HG03095 (cell line): ENCODE results near the gene RFTN1.
"Not testable (repeated sequence)": the region's sequence is repeated elsewhere in the genome, so short reads cannot be mapped to it uniquely, and the experiment has no call there.

Experiments
- ATAC-seq: cut with Tn5 transposase; IDR thresholded peaks from one replicate; pipeline ENCODE4 v1.9.1; 2021; ENCODE audit warnings: moderate library complexity; ENCODE audit not compliant: unreplicated experiment

Gene RFTN1

DNA sequence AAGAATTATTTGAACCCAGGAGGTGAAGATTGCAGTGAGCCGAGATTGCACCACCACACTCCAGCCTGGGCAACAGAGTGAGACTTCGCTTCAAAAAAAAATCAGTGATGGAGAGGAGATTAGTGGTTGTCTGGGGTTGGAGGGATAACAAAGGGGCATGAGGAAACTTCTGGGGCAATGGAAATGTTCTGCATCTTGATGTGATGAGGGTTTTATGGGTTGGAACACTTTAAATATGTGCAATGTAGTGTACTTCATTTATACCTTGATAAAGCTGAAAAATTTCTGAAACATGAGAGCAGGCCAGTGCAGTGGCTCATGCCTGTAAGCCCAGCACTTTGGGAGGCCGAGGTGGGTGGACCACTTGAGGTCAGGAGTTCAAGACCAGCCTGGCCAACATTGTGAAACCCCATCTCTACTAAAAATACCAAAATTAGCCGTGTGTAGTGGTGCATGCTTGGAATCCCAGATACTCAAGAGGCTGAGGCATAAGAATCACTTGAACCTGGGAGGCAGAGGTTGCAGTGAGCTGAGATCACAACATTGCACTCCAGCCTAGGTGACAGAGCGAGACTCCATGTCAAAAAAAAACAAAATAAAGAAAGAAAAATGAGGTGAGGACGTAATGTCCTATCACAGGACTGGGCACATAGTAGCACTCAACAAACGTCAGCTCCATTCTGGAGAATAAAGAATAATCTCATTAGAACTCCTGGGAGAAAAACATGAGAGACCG, 24.0 kb downstream of the RFTN1 start:
- ATAC-seq: not testable (repeated sequence)

DNA sequence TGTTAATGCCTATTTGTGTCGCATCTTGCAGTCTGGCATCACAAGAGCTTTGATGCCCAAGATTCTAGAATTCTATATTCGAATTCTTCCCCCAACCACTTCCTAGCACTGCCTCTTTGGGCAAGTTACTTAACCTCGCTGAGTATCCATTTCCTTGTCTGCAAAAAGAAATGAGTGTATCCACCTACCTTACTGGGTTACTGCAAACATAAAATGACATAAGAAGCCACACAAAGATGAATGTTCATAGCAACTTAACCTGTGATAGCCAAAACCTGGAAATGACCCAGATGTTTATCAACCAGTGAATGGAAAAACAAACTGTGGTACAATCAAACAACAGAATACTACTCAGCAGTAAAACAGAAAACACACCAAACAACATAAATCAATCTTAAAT, 24.9 kb downstream of the RFTN1 start:
- ATAC-seq: no peak

DNA sequence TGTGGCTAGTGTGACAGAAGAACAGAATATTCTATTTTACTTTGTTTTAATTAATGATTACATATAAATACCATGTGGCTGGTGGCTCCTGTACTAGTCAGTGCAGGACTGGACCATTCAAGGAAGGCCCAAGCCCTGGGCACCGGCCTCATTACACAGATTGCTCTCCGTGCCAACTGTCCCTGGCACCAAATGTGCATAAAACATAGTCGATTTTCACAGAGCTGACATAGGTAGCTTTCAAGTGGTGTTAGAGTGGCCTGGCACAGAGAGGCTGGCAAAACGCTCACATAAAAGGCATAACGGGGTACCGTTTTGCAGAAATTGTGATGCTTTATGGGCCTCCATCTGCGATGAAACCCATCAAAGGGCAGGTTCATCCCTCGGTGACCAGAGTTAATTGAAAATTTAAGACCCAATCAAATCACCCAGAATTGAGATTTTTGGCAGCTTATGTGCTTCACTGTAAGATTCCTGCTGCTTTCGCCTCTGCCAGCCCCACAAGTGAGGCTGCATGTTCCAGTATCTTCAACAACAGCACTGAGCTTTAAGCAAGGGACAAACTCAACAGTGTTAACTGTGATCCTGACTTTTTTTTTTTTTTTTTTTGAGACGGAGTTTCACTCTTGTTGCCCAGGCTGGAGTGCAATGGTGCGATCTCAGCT, 25.9 kb downstream of the RFTN1 start:
- ATAC-seq: no peak

DNA sequence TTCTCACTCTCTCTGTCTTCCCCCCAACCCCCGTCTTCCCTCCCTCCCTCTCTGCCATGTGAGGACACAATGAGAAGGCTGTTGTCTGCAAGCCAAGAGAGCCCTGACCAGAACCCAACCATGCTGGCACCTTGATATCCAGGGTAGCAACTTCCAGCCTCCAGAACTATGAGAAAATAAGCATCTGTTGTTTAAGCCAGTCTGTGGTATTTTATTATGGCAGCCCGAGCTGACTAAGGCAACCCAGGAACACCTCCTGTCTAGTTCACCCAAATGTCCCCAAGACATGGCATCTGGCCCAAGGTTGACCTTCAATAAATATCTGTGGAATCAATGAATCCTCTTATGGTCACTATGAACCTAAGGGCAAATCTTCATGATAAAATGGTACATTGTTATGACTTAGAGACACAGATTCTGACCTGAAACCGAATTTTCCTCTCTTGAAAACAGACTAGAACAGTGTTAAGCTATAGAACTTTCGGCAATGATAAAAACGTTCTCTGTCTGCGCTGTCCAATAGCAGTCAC, 26.5 kb downstream of the RFTN1 start:
- ATAC-seq: no peak

DNA sequence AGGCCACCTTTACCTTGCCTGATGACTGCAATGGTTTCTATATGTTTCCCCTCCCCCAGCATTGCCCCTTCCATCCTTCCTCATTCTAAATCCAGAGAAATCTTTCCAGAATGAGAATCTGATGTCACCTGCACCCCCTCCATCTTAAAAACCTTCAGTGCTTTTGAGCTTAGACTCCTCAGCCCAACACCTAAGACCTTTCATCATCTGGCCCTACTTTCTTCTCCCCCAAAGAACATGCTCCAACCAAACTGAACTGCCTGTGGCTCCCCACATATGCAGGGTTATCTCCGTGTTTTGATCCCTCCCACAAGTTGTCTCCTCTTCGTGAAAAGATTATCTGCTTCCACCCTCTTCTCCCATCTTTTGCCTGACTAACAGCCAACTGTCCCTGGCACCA, 27.3 kb downstream of the RFTN1 start:
- ATAC-seq: no peak

DNA sequence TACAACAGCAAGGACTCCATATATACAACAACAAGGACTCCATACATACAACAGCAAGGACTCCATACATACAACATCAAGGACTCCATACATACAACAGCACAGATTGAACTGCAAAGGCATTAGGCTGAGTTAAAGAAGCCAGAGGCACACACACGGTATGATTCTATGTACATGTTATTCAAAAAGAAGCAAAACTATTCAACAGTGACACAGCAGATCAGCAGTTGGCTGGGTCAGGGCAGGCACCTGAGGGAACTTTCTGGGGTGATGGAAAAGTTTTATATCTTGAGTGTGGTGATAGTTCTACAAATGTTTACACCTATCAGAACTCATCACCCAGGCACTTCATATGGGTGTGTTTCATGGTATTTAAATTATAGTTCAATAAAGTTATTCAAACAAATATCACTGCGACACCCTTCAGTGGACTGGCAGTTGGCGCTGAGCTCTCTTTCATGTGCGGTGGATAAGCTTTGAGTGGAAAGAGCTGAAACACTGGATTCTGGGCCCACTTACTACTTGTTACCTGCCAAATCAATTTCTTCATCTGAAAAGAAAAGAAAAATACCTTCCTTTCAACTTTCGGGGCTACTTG, 28.0 kb downstream of the RFTN1 start:
- no peak for ATAC-seq

DNA sequence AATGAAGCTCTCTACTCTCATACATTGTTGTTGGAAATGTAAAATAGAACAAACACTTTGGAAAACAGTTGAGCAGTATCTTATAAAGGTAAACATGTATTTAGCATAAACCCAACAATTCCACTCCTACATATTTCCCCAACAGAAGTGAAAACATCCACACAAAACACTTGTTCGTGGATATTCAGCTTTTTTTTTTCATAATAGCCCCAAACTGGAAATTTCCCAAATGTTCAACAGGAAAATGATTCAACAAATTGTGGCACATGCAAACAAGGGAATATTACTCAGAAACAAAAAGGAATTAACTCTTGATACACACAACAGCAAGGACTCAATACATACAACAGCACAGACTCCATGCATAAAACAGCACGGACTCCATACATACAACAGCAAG, 28.5 kb downstream of the RFTN1 start:
- no peak for ATAC-seq

DNA sequence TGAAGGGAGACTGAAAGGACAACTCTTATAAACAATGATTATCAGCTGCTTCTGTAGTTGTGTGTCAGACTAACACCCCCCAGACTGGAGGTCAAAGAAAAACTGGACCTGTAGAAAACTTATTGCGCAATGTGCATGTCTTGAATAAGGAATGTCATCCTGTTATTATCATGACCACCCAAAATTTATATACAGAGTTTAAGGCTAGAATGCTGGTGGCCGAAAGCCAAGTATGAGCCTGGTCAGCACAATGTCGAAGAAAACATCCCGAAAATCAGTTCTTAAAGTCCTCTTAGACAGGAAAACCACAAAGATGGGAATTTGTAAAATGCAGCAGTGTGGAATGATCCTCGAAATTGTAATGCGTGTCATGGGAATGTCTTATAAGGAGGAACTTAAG, 29.3 kb downstream of the RFTN1 start:
- no peak for ATAC-seq

DNA sequence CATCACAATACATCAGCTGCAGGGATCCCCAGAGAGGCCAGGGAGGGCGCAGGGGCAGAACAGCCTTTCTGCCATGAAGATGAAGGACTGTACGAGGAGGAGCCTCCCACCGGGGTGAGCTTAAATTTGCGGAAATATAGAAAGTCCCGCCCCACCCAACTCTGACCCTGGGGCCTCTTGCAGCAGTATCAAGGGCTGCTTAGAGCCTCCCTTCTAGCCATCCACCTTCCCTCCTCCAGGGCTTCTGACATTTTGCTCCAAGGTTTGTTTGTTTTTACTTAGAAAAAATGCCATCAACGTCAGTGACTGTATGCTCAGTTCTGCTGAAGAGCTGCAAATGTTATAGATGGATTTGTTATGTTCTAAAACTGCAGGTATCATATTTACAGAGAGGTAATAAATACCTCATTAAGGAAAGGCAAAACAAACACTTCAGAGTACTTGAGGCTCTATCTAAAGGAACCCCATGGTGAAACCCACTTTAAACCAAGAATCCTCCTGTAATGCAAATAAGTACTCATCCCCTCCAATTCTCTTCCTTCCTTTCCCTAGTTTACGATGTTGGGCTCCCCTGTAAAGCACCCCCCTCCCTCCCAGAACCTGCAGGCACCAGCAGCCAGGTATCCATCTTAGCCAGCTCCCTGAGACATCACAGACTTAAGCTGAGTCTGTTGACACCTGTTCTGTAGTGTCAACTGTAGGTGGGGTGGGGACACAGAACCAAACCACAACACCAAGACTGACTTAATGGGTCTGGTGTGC, 30.5 kb downstream of the RFTN1 start:
- peak; percentile 77 for ATAC-seq

DNA sequence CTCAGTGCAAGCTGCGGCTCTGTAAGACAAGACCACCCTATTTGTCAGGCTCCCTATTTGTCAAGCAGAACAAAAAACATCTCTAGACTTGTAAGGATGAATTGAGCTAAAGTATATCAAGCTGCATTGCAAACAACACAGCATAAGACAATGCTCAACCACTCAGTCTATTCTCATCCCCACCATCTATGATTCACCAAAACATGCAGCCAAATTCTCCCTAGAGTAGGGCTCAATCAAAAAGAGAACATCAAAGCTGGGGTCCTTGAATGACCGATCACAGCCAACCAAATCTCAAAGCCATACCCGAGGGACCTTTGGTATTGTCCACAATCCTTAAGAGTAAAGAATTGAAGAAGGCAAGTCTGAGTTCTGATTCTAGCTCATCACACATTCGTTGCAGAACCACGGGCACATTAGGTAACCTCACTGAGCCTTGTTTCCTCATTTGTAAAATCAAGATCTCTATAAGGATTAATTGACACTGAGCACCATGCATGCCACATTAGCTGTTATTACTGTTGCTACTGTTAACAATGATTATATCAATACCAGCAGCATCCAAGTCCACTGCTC, 31.2 kb downstream of the RFTN1 start:
- ATAC-seq: peak; percentile 16

DNA sequence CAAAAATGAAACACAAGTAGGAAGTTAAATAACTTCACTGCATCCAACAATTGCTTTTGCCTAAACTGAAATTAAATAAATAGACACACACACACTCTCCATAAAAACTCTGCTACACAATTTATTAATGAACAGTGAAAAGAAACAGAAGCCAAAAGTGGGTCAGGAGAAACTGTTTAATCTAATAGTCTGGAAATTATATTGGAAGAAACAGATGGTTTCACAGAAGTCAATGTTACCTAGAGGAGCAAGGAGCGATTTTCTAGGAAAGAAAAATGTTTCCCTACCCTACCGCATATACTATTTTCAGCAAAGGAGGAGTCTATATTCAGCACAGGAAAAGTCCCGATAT, 32.0 kb downstream of the RFTN1 start:
- no peak for ATAC-seq

DNA sequence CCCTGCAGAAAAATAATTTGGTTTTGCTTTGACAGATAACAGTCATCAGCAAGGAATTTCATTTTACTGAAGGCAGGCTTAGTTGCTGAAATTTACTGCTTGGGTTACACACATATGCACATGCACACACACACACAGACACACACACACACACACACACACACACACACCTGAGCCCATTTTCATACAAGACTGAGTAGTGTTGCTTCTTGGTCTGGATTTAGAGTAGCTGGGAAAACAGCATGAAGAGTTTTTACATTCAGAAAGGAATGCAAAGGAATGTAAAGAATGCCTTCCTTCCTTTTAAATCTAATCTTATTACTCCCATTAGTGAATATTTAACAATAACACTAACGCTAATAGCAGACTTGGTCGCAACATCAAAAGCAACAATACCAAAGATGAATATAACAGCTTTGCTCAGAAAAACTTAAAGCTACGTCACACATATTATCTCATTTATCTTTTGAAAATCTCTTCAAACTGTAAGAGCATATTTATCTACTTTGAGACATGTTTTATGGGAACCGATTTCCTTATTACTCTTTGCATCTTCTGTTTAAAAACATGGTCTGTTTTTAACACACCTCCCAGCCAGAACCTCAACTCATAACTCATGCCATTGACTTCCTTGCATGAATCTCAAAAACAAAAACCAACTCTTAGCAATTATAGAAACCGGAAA, 32.5 kb downstream of the RFTN1 start:
- no peak for ATAC-seq

DNA sequence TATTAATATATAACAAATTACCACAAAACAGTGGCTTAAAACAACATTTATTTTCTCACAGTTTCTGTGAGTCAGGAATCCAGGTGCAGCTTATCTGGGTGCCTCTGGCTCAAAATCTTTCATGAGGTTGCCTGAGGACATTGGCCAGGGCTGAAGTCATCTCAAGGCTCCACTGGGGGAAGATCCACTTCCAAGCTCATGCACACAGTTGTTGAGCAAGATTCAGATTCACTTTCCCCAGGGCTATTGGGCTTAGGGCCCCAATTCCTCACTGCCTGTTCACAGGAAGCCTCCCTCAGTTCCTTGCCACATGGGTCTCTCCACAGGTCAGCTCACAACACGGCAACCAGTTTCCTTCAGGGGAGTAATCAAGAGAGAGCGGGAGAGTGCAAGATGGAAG, 35.0 kb downstream of the RFTN1 start:
- ATAC-seq: no peak

DNA sequence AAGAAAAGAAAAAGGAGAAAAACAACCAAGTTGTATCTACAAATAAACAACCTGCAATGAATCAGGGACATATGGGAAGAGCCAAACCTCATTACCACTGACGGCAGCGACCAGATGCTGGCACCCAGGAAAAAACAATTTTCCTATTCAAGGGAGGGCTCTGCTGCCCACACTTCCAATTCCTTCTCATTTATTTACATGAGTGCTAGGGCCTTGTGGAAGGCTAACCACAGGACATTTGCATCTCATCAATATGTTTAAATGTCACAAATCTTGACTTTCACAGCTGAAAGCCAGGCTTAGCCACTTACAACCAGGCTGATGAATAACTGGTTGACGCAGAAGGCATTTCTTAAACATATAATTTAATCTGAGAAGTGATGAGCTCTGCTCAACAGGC, 36.0 kb downstream of the RFTN1 start:
- ATAC-seq: no peak

DNA sequence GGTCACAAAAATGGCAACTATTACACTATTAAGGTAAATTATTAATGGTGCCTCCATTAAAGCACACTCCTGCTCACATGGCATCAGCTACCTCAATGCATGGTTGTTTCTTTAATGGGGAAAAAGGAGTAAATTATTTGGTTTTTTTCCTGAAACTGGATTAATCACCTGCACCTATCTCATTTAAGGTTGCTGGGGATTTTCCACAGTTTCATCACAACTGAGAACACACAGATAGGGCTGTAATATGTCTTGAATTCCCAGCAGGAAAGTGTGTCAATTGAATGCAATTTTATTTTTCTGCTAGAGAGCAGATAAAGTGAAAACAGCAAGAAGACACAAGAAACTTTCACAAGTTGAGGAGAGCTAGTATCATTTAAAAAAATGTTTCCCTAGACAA, 36.4 kb downstream of the RFTN1 start:
- ATAC-seq: no peak

DNA sequence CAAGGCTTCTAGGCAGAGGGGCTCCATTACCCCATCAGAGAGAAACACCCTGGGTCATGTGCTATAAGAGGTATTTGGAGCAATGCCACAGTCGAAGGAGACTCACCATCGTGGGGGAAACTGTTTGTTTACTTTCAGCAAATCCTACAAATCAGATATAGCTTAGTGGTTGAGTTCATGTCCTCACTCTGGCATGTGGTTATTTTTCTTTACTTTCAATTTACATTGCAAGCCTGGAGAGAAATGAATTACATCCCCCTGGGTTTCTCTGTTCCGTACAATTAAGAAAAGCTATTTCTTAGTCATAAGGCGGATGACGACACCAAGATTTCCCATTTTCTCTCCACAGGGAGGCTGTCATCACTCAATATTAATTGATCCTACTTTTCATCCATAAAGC, 36.9 kb downstream of the RFTN1 start:
- no peak for ATAC-seq

DNA sequence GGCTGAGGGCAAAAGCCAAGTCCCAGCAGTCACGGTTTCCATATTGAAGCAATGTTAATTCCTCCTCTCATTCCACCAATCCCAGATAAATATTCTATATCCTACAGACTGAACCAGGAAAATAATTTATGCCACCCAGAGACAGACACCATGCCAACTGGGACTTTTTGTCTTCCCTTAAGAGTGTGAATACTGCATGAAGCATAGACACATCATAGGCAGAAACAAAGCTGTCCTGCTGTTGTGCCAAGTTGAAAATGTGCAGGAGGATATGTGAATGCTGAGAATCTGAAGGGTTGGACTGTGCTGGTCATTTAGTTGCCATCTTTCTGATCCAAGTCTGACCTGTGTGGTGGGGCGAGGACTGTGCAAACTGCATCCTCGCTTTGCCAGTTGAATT, 37.7 kb downstream of the RFTN1 start:
- ATAC-seq: no peak

DNA sequence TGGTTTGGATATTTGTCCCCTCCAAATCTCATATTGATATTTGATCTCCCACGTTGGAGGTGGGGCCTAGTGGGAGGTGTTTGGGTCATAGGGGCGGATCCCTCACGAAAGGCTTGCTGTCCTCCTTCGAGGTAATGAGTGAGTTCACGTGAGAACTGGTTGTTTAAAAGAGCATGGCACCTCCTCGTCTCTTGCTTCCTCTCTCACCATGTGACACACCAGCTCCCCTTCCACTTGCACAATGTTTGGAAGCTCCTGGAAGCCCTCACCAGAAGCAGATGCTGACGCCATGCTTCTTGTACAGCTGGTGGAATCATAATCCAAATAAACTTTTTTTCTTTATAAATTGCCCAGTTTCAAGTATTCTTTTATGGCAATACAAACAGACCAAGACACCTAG, 38.6 kb downstream of the RFTN1 start:
- no peak for ATAC-seq

DNA sequence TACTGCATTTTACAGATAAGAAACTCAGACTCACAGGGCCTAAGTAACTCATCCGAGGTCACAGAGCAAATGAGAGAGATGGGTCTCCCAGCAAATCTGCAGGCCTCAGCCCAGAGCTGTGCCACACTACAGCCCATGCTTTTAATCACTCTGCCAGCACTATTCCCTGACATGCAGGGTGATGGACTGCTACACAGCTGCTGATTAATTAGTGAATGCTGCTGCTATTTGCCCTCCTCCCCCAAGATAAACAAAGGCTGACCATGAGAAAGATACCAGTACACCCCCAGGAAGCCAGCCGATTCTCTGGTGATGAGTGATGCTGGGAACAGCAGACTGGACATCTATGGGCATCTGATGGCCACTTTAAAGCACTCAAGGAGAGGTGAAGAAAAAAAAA, 39.3 kb downstream of the RFTN1 start:
- no peak for ATAC-seq

DNA sequence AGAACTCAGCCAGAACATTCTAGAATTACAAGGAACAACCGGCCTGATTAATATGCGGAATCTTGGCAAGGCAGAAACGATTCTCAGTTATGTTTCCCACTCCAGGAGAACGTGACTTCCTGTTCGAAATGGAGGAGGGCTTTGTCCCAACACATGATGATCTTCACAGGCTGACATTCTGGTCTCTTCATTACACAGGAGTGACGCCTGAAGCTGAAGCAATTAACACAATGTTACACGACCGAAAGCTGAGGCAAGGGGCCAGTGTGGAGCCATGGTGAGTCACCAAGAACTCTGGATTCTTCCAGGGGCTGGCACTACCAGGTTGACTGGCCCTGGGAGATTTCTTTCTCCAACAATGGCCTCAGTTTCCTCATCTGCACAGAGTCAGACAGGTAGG, 40.9 kb downstream of the RFTN1 start:
- no peak for ATAC-seq

DNA sequence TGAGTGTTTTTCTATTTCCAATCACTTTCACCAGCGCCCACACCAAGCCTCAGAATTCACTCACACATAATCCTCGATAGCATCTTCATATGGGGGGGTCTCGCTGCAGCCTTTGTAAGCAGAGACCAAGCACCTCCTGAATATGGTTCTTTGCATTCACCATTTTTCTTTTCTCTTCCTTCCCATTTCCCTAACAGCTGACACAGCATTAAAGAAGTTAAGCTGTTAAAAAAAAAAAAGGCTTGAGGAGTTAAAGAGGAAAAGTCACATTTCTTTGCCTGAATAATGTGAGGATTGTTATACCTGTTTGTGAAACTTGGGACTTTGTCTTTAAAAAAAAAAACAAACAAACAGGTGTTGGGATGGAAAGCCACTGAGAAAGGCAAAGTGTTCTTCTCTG, 41.6 kb downstream of the RFTN1 start:
- ATAC-seq: no peak
